Measurements from ENCODE around the gene ARAP2. TPM values are rescaled to one million over a fixed set of nuclear protein-coding genes. Genes with fewer than 3 reads are reported as not detected.

ARAP2 gene
- total RNA-seq, 2 donors from 2014 or later: 44.8 to 51.7 TPM

Other genes starting within 250 kb of the ARAP2 start
- gene DTHD1, start 37.1 kb upstream of the ARAP2 start, total RNA-seq: under 1 TPM; 0.74 to 0.99 TPM